ENCODE results near the gene FAM171A2. TPM values are rescaled to one million over a fixed set of nuclear protein-coding genes. Genes with fewer than 3 reads are reported as not detected.
"Not testable (repeated sequence)": the region's sequence is repeated elsewhere in the genome, so short reads cannot be mapped to it uniquely, and the experiment has no call there.

FAM171A2 gene
- total and polyA plus RNA-seq, 8 donors = 0.24 to 1.3 (median 0.69) TPM

- H3K9me3 ChIP-seq = no peaks in the 10 kb centered on the region
- H3K36me3 ChIP-seq = no peaks in the 10 kb centered on the region
- FAIRE-seq = no peak
- H3K4me1 ChIP-seq = no peaks in the 10 kb centered on the region
- no peak for TF ChIP-seq CTCF (IDR thresholded peaks at IDR 0.05)
- intact Hi-C loops (cut with DNase I) = no loop called here
- 24 to 29% methylated on average over 7 of the region's 7 CpGs for WGBS, 2 donors
- no peak overlapping the region for H3K27ac ChIP-seq
- no peaks in the 10 kb centered on the region for H3K27me3 ChIP-seq
- no peak overlapping the region for H3K4me3 ChIP-seq
- no peak for DNase-seq
- no peak for ATAC-seq
Observed at GRCh38 chr17:44367231-44367979, 3.8 kb upstream of the FAM171A2 start.

DNA sequence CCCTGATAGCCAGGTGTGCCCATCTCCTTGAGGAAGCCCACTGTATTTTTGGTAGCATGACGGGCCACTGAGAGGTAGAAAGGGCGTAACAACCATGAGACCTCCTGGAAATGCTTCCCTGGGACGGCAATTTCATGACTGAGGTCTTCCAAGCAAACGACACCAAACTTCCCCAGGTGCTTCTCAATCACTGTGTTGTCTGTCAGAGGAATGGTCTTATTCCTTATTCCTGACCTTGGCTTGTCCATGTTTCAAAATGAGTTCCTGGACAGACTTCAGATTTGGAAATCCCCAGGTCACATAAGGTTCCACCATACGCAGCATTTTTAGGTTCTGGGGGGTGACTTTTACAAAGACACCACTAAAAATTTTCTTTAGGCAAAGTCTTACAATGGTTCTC is 1.4 kb upstream of the FAM171A2 start:
- H3K9me3 ChIP-seq; FAIRE-seq; H3K27ac ChIP-seq; H3K27me3 ChIP-seq; H3K4me1 ChIP-seq; intact Hi-C loops (cut with DNase I); H3K4me3 ChIP-seq; H3K36me3 ChIP-seq; ATAC-seq; DNase-seq: not testable (repeated sequence)
- 57 to 75% methylated on average over 5 of the region's 5 CpGs for WGBS, 2 donors

DNA sequence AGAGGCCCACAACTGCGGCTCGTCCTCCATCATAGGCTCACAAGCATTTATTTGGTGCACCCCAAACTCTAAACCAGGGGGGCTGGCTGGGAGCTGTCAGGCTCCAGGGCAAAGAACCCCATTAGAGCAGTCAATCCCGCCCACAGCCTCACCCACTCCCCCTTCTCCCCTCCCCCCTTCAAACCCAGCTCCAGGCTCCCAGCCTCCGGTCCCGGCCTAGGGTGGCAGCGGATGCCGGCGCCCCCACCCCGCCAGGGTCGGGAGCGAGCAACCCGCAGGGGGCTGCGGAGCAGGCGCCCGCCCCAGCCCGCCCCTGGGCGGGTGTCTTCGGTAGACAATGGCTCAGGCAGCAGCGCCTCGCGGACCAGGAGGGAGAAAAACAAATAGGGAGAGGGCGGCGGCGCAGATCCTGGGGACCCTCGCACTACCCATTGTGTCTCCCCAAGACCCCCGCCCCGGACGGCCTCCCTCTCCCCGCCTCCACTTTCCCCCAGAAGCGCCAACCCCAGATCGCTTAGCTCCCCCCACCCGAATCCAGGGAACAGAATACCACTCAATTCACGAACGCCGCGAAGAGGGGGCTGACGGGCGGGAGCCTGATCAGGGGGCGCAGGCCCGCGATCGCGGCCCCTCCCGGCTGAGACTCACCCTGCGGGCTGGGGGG is 572 bp downstream of the FAM171A2 start:
- intact Hi-C loops (cut with DNase I) = no loop called here
- FAIRE-seq = no peak
- Histone ChIP-seq H3K27me3 (no peaks in the 10 kb centered on the region), H3K4me3 (peak overlapping the region; percentile 31 to 67 (median 46)), H3K9me3 (no peaks in the 10 kb centered on the region), H3K27ac (no peak overlapping the region), H3K36me3 (no peaks in the 10 kb centered on the region), H3K4me1 (no peaks in the 10 kb centered on the region)
- peak; percentile 19 to 46 (median 42) for ATAC-seq
- TF ChIP-seq CTCF (IDR thresholded peaks at IDR 0.05) = no peak
- DNase-seq = peak in 2 of 6 donors; percentile 35 to 75
- WGBS, 2 donors = 2 to 3% methylated on average over 37 to 45 of the region's 45 CpGs

DNA sequence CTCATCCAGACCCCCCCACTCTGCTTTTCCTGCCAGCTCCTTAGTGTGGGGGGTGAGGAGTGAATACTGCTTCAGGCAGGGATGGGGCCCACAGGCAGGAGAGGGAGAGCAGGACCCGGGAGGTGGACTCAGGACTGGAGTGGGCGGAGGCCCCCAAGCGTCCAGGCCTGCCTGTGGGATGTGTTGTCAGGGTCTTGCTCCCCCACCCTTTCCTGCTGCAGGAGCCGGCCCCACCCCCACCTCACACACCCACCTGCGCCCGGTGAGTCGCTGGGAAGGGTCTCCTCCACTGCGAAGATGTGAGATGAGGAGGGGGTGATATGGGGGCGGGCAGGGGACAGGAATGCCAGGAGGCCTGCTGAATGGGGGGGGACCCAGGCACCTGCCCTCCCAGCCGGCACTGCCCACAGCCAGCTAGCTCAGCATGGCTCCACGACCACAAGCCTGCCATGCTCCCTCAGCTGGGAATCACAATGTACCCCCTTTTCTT is 1.1 kb downstream of the FAM171A2 start:
- peak in 1 of 6 donors; percentile 66 for DNase-seq
- peak overlapping the region in 1 of 4 donors; percentile 67 for H3K4me3 ChIP-seq

More for the DNA sequence above, 1.1 kb downstream of the FAM171A2 start:
- H3K27me3 ChIP-seq = no peaks in the 10 kb centered on the region
- H3K9me3 ChIP-seq = no peaks in the 10 kb centered on the region
- WGBS, 2 donors = 34 to 35% methylated on average over 7 to 11 of the region's 11 CpGs
- ATAC-seq (no peak), FAIRE-seq (no peak)
- H3K36me3 ChIP-seq = no peaks in the 10 kb centered on the region
- intact Hi-C loops (cut with DNase I) = no loop called here
- H3K27ac ChIP-seq = no peak overlapping the region
- TF ChIP-seq CTCF (IDR thresholded peaks at IDR 0.05) = no peak
- no peaks in the 10 kb centered on the region for H3K4me1 ChIP-seq
